Stimulated activated CD8-positive, alpha-beta memory T cell treated with anti-CD3 and anti-CD28 coated beads, Interleukin-7, amount 100 ng/mL, for 4 hours (primary cell): Measurements from ENCODE around the gene TRPT1.
A peak's percentile ranks its signal among the peaks of the same experiment; 100 is the strongest.

Experiments used
- DNase-seq, 2 donors: peaks; one replicate each; pipeline ENCODE4 v3.0.0-alpha.2; 2020; ENCODE audit warnings: low read depth in 2 of 2

TRPT1 gene

GRCh38 chr11:64230171-64230984 is 4.4 kb upstream of the TRPT1 start, which contains the start of gene DNAJC4:
Gene DNAJC4 (plus strand): TSS chr11:64230548. CDS start chr11:64230855, 307 bp downstream.
- DNase-seq = peak; percentile 78 to 82

DNA sequence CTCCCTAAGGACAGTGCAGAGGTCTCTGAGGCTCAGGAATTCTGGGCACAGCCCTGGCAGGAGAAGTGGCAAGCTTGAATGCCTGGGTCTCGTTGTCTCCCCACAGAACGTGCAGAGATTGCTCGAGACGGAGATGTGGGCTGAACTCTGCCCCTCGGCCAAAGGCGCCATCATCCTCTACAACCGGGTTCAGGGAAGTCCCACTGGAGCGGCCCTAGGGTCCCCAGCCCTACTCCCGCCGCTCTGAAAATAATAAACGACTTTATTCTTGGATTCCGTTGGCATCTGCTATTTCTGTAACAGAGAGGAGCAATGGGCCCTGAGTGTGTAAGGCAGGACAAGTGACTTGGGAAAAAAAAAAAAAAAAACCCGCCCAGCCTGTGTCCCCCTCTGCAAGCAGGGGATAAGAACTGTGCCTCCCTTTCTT is 3.8 kb upstream of the TRPT1 start:
- no peak for DNase-seq

GRCh38 chr11:64229090-64229743 is 3.2 kb upstream of the TRPT1 start:
- DNase-seq = no peak

- DNase-seq = no peak
Observed at GRCh38 chr11:64227405-64227956, 1.5 kb upstream of the TRPT1 start.

- peak in 1 of 2 donors; percentile 41 for DNase-seq
Observed at GRCh38 chr11:64226507-64227051, 593 bp upstream of the TRPT1 start.

GRCh38 chr11:64224891-64225607 is 937 bp downstream of the TRPT1 start:
- DNase-seq = no peak

DNA sequence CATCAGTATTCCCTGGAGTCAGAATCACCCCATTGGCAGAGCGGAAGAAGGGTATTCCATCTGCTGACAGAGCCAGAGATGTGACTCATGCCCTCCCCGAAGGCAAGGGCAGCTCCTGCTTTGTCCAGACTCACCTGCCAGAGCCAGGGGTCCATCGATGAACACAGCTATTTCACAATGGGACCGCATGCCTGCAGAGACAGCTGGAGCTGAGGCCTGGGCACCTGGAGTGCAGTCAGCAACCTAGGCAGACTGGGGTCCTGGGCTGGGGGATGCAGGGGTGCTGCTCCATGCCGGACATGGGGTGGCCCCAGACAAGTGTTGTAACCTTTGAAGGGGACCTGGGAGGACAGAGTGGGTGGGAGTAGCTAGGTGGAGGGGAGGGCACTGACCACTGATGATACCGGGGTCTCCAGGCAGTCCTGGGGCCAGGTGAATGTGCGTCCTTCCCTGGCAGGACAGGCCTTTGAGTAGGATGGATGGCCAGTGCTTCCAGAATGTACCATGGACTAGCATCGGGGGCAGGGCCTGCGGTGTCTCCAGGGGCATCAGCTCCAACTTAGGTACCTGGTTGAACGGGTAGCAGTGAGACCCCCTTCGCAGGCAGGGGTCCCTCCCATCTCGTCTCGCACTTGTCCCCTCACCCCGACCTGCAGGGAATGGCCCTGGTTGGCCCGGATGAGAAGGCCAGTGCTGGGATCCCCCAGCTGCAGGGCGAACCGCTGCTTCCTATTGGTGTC is 1.7 kb downstream of the TRPT1 start:
- no peak for DNase-seq

DNA sequence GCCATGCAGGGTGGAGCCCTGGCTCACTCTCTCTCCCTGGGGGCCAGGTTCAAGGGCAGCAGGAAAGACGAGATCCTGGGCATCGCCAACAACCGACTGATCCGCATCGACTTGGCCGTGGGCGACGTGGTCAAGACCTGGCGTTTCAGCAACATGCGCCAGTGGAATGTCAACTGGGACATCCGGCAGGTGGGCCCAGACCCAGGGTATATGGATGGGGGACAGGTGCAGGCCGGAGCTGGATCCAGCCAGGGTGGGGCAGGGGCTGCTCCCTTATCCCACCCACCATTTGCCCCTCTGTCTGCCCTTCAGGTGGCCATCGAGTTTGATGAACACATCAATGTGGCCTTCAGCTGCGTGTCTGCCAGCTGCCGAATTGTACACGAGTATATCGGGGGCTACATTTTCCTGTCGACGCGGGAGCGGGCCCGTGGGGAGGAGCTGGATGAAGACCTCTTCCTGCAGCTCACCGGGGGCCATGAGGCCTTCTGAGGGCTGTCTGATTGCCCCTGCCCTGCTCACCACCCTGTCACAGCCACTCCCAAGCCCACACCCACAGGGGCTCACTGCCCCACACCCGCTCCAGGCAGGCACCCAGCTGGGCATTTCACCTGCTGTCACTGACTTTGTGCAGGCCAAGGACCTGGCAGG is 2.9 kb downstream of the TRPT1 start:
- no peak for DNase-seq

DNA sequence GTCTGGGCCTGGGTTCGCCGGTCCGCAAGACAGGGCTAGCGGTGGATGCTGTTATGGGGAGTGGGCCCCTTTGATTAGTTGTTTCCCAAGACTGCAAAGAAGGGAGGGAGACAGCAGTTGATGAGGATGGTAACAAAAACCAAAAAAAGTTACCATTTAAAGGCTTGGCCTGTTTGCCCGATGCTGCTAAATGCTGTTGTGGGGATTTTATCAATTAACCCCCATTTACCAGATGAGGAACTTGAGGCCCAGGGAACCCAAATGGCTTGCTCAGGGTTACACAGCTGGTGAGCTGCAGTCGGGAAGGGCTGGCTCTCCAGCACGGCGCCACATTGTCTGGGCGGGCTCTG is 3.4 kb downstream of the TRPT1 start:
- DNase-seq = no peak

GRCh38 chr11:64220798-64221197 is 5.2 kb downstream of the TRPT1 start:
- no peak for DNase-seq

DNA sequence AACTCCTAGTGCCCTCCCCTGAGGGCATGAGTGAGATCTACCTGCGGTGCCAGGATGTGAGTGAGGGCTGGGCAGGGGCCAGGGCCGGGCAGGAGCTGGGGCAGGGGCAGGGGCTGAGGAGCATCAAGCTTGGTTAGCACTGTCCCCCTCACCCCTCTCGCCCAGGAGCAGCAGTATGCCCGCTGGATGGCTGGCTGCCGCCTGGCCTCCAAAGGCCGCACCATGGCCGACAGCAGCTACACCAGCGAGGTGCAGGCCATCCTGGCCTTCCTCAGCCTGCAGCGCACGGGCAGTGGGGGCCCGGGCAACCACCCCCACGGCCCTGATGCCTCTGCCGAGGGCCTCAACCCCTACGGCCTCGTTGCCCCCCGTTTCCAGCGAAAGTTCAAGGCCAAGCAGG is 5.7 kb downstream of the TRPT1 start:
- DNase-seq = no peak

- no peak for DNase-seq
Observed at GRCh38 chr11:64219755-64220154, 6.2 kb downstream of the TRPT1 start.

- DNase-seq = no peak
Observed at GRCh38 chr11:64219354-64219684, 6.7 kb downstream of the TRPT1 start.

- no peak for DNase-seq
Observed at GRCh38 chr11:64218628-64219353, 7.2 kb downstream of the TRPT1 start.

- no peak for DNase-seq
Observed at GRCh38 chr11:64216879-64217278, 9.1 kb downstream of the TRPT1 start.

DNA sequence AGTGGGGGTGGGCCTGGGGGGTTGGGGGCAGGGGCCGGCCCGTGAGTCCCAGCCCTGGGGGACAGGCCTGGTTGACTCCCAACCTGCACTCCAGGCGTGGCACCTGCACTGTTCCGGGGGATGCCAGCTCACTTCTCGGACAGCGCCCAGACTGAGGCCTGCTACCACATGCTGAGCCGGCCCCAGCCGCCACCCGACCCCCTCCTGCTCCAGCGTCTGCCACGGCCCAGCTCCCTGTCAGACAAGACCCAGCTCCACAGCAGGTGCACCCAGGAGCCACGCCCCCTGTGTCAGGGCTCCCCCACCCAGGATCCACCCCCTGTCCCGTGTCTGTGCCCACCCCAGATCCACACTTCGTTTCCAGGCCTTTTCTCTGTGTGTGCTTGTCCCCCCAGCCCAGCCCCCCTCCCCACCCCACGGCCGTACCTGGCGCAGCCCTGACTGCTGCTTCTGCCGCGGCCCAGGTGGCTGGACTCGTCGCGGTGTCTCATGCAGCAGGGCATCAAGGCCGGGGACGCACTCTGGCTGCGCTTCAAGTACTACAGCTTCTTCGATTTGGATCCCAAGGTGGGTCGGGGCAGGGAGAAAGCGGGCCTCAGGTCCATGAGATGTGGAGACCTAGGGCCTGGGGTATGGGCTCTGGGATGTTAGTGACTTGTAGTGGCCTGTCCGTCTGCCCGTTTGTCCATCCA is 14.7 kb downstream of the TRPT1 start:
- no peak for DNase-seq

DNA sequence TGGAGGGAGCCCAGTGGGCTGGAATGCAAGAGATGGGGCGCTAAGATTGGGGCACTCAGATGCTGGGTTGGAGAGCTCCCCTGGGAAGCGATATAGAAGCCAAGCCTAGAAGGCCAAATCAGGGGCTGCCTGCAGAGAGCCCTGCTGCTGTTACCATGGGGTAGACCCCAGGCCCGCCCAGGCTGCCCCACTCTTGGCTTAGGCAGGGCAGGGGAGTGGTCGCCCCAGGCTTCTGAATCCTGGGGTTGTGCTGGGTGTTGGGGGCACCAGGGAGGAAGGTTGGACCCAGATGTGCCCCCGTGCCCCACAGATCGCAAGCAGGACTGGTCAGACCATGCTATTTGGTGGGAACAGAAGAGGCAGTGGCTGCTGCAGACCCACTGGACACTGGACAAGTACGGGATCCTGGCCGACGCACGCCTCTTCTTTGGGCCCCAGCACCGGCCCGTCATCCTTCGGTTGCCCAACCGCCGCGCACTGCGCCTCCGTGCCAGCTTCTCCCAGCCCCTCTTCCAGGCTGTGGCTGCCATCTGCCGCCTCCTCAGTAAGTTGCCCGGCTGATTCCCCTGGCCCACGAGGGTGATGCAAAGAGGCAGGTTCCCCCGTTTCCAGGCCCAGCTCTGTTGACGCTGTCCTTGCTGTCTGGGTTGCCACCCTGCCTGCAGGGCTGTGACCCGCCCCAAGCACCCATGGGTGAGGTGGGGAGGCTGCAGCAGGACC is 15.5 kb downstream of the TRPT1 start:
- no peak for DNase-seq

DNA sequence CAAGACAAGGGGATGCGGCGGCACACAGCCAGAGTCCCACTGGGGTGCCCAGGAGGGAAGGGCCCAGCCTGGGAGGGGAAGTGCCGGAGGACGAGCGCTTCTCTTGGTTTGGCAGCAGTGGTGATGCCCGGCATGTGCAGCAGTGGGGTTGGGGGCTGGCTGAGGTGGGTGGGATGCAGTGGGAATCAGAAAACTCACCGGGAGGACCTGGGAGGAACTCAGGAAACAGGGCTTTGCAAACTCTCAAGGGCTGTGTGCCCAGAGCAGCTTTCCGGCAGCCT is 16.5 kb downstream of the TRPT1 start:
- DNase-seq = no peak
